ENCODE results near the gene ACOX2. TPM values are rescaled to one million over a fixed set of nuclear protein-coding genes. Genes with fewer than 3 reads are reported as not detected.

The ACOX2 gene
- total and polyA plus RNA-seq, 2 of the 13 experiments (the other 11 are each of a cell fraction or from before 2014, with no cell fraction given) = 42.6 to 98.5 TPM

DNA sequence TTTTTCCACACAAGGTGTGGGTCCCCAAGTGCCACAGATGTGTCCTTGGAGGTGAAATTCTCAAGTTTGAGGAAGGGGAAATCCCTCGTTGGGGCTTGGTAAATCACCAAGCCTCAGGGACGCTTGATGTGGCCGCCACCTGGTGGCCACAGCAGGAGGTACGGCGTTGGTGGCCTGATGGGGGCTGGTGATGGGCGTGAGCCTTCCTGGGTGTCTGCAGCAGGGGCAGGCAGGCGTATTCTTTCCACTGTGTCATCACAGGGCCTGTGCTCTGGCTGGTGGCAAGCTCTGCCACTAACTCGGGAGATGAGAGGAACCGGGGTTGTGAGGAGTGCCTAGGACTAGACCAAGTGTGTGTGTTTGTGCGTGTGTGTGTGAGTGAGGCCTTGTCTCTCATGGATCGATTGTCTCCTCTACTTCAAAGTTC lies 4.2 kb downstream of the ACOX2 start (continued):
- TF ChIP-seq, protein P1, sequence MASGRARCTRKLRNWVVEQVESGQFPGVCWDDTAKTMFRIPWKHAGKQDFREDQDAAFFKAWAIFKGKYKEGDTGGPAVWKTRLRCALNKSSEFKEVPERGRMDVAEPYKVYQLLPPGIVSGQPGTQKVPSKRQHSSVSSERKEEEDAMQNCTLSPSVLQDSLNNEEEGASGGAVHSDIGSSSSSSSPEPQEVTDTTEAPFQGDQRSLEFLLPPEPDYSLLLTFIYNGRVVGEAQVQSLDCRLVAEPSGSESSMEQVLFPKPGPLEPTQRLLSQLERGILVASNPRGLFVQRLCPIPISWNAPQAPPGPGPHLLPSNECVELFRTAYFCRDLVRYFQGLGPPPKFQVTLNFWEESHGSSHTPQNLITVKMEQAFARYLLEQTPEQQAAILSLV (CRISPR knock-in tag; IDR thresholded peaks at IDR 0.05; ENCODE audit: borderline replicate concordance) = peak; percentile 59; the same call in 1 of the 2 replicates
- peak; percentile 34 for TF ChIP-seq PHF5A (CRISPR knock-in tag; IDR thresholded peaks at IDR 0.05; ENCODE audit: low read depth, unreplicated experiment)
- TF ChIP-seq MED1 (CRISPR knock-in tag; IDR thresholded peaks at IDR 0.05) = peak; percentile 39; the same call in 1 of the 2 replicates
- TF ChIP-seq, protein P2, sequence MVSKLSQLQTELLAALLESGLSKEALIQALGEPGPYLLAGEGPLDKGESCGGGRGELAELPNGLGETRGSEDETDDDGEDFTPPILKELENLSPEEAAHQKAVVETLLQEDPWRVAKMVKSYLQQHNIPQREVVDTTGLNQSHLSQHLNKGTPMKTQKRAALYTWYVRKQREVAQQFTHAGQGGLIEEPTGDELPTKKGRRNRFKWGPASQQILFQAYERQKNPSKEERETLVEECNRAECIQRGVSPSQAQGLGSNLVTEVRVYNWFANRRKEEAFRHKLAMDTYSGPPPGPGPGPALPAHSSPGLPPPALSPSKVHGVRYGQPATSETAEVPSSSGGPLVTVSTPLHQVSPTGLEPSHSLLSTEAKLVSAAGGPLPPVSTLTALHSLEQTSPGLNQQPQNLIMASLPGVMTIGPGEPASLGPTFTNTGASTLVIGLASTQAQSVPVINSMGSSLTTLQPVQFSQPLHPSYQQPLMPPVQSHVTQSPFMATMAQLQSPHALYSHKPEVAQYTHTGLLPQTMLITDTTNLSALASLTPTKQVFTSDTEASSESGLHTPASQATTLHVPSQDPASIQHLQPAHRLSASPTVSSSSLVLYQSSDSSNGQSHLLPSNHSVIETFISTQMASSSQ (IDR thresholded peaks at IDR 0.05; ENCODE audit: low read depth) = no peak
- TF ChIP-seq, protein P2 (CRISPR knock-in tag; IDR thresholded peaks at IDR 0.05; ENCODE audit: borderline replicate concordance) = peak; percentile 36; the same call in 1 of the 2 replicates
- TF ChIP-seq, protein P3, sequence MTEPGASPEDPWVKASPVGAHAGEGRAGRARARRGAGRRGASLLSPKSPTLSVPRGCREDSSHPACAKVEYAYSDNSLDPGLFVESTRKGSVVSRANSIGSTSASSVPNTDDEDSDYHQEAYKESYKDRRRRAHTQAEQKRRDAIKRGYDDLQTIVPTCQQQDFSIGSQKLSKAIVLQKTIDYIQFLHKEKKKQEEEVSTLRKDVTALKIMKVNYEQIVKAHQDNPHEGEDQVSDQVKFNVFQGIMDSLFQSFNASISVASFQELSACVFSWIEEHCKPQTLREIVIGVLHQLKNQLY (CRISPR knock-in tag; IDR thresholded peaks at IDR 0.05) = no peak
- TF ChIP-seq ZSCAN31 (CRISPR knock-in tag; IDR thresholded peaks at IDR 0.05; ENCODE audit: low read depth) = 0 out of 2 replicates have a peak, but pooled peaks have one; percentile 43
- TF ChIP-seq WIZ (CRISPR knock-in tag; IDR thresholded peaks at IDR 0.05) = no peak
- TF ChIP-seq KAT7 (CRISPR knock-in tag; IDR thresholded peaks at IDR 0.05; ENCODE audit: borderline replicate concordance) = no peak
- TF ChIP-seq NFIC (IDR thresholded peaks at IDR 0.05; ENCODE audit: low read length) = no peak
- TF ChIP-seq ZNF737 (CRISPR knock-in tag; IDR thresholded peaks at IDR 0.05; ENCODE audit: borderline replicate concordance) = peak; percentile 81; the same call in 1 of the 2 replicates
- 0 out of 2 replicates have a peak, but pooled peaks have one; percentile 40 for TF ChIP-seq SAP130 (CRISPR knock-in tag; IDR thresholded peaks at IDR 0.05; ENCODE audit: low read depth)
- peak; percentile 93 for TF ChIP-seq STAG1 (CRISPR knock-in tag; IDR thresholded peaks at IDR 0.05)
- TF ChIP-seq ZNF543 (CRISPR knock-in tag; IDR thresholded peaks at IDR 0.05) = 0 out of 2 replicates have a peak, but pooled peaks have one; percentile 74
- no peak for TF ChIP-seq MED8 (CRISPR knock-in tag; IDR thresholded peaks at IDR 0.05; ENCODE audit: insufficient replicate concordance)
- no peak for TF ChIP-seq ZNF367 (CRISPR knock-in tag; IDR thresholded peaks at IDR 0.05; ENCODE audit: borderline replicate concordance)
- TF ChIP-seq NR2F2 (IDR thresholded peaks at IDR 0.05; ENCODE audit: borderline replicate concordance, low read depth) = peak; percentile 9; the same call in 1 of the 2 replicates
- TF ChIP-seq KDM2A (CRISPR knock-in tag; IDR thresholded peaks at IDR 0.05; ENCODE audit: borderline replicate concordance, low read depth) = peak; percentile 86
- TF ChIP-seq, protein P4, sequence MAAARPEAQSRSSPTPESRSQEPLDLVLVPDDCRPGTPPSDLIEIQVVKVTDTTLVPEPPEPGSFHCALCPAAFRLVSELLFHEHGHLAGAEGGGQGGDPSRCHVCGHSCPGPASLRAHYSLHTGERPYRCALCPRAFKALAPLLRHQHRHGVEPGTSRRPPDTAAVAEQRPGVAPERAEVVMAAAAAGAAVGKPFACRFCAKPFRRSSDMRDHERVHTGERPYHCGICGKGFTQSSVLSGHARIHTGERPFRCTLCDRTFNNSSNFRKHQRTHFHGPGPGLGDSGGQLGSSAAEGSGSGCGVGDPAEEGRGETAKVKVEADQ (CRISPR knock-in tag; IDR thresholded peaks at IDR 0.05; ENCODE audit: borderline replicate concordance) = no peak
- TF ChIP-seq REL (CRISPR knock-in tag; conservative IDR thresholded peaks at IDR 0.05) = no peak
- no peak for TF ChIP-seq NCOA2 (CRISPR knock-in tag; IDR thresholded peaks at IDR 0.05)
- TF ChIP-seq ASH2L (IDR thresholded peaks at IDR 0.05; ENCODE audit: insufficient read length, low read depth, low read length) = peak; percentile 23
- TF ChIP-seq ZNF138 (CRISPR knock-in tag; IDR thresholded peaks at IDR 0.05; ENCODE audit: low read depth) = no peak
- no peak for TF ChIP-seq RBM39 (IDR thresholded peaks at IDR 0.05; ENCODE audit: low read depth, low read length, poor library complexity, severe bottlenecking)
